K562 (cell line): ENCODE measurements around the gene RTL10. TPM values are rescaled to one million over a fixed set of nuclear protein-coding genes. Genes with fewer than 3 reads are reported as not detected.

Source experiments
- EP400 ChIP-seq: fragments of 450-650 bp; IDR thresholded peaks from 2 replicates; pipeline ENCODE4 v1.6.1; 2017; ENCODE audit warnings: antibody characterized with exemption, mild to moderate bottlenecking, moderate library complexity
- HDAC6 ChIP-seq: IDR thresholded peaks from 2 replicates; pipeline ENCODE4 v1.6.1; 2012; ENCODE audit warnings: low read depth, mild to moderate bottlenecking, control low read depth, inconsistent platforms, low read length, moderate library complexity
- HMGN3 ChIP-seq: IDR thresholded peaks from 2 replicates; pipeline ENCODE4 v1.6.1; 2011; ENCODE audit warnings: borderline replicate concordance, low read depth, mild to moderate bottlenecking, mixed read lengths, low read length; ENCODE audit not compliant: insufficient read length; ENCODE audit errors: extremely low read depth
- MIER1 ChIP-seq: fragments of 450-650 bp; IDR thresholded peaks from 2 replicates; pipeline ENCODE4 v1.6.1; 2016; ENCODE audit warnings: antibody characterized with exemption, mild to moderate bottlenecking, low read depth
- MXI1 ChIP-seq: IDR thresholded peaks from 2 replicates; pipeline ENCODE4 v1.6.1; 2011; ENCODE audit warnings: low read depth, mild to moderate bottlenecking, improper control_type of control experiment, low read length
- NCOA4 ChIP-seq: fragments of 450-650 bp; IDR thresholded peaks from 2 replicates; pipeline ENCODE4 v1.6.1; 2018; ENCODE audit warnings: mild to moderate bottlenecking; ENCODE audit not compliant: partially characterized antibody
- NR2C1 ChIP-seq, 2 experiments: fragments of 450-650 bp; IDR thresholded peaks; 2 replicates each; pipeline ENCODE4 v1.6.1; 2017; ENCODE audit warnings: mild to moderate bottlenecking in 2 of 2, antibody characterized with exemption in 1 of 2, inconsistent platforms in 1 of 2, missing compliant biosample characterization in 1 of 2, missing genetic modification characterization in 1 of 2
- POLR3G ChIP-seq: IDR thresholded peaks from 2 replicates; pipeline ENCODE4 v1.6.1; 2011; ENCODE audit not compliant: insufficient read length, insufficient replicate concordance; ENCODE audit errors: extremely low read depth
- RFX7 ChIP-seq: fragments of 250-450 bp; sonication (Bioruptor Pico); IDR thresholded peaks from 2 replicates; pipeline ENCODE4 v1.5.1; 2021; ENCODE audit warnings: mild to moderate bottlenecking
- SMARCA5 ChIP-seq: fragments of 450-650 bp; IDR thresholded peaks from 2 replicates; pipeline ENCODE4 v1.6.1; 2016
- SRSF7 ChIP-seq: fragments of 200-400 bp; formaldehyde crosslinking; optimal IDR thresholded peaks from 2 replicates; pipeline ENCODE3; 2017; ENCODE audit warnings: mild to moderate bottlenecking, low read depth, low read length
- polyA plus RNA-seq, 8 experiments: library from polyadenylated mRNA; depleted of rRNA in 4 of 8; stranded (reverse) in 5 of 8; unstranded in 3 of 8; fragments of >200 nt; fragmentation: Nextera tagmentation in 2 of 8; fragmentation: Illumina TruSeq in 1 of 8; extraction: Ambion mirVana in 2 of 8; extraction: Trizol in 1 of 8; gene quantifications; 2 replicates each; pipeline versions ENCODE4 v1.2.1 to v1.2.3, GENCODE V29; 2011 to 2014; ENCODE audit warnings: inconsistent platforms in 1 of 8, missing spikeins in 1 of 8
- total RNA-seq, 7 experiments: library from RNA; depleted of rRNA in 6 of 7; stranded (reverse); fragments of >200 nt in 6 of 7; fragmentation: Illumina TruSeq in 2 of 7; extraction: Trizol in 2 of 7; gene quantifications; 2 replicates each; pipeline versions ENCODE4 v1.2.1 to v1.2.3, GENCODE V29; 2011 to 2021; ENCODE audit warnings: low replicate concordance in 1 of 7
- TF ChIP-seq, protein P1 (sequence below): fragments of 250-450 bp; sonication (Bioruptor Pico); IDR thresholded peaks from 2 replicates; pipeline ENCODE4 v1.4.0; 2020; ENCODE audit warnings: mild to moderate bottlenecking, moderate library complexity
- TF ChIP-seq, protein P2 (sequence below): fragments of 450-650 bp; formaldehyde crosslinking; IDR thresholded peaks from 2 replicates; pipeline ENCODE4 v1.4.0; 2020; ENCODE audit warnings: mild to moderate bottlenecking, mixed read lengths
- TF ChIP-seq, protein P3 (sequence below): fragments of 250-450 bp; sonication (Bioruptor Pico); IDR thresholded peaks from 2 replicates; pipeline ENCODE4 v1.5.1; 2021; ENCODE audit warnings: mild to moderate bottlenecking
- TF ChIP-seq, protein P4 (sequence below): fragments of 250-450 bp; sonication (Bioruptor Pico); IDR thresholded peaks from 2 replicates; pipeline ENCODE4 v1.5.0; 2020; ENCODE audit warnings: mild to moderate bottlenecking, borderline replicate concordance
- TF ChIP-seq, protein P5 (sequence below): fragments of 450-650 bp; IDR thresholded peaks from 2 replicates; pipeline ENCODE4 v1.6.1; 2017; ENCODE audit warnings: antibody characterized with exemption

Gene RTL10
- total and polyA plus RNA-seq, 9 of the 15 experiments (the other 6 are each of a cell fraction or from before 2014, with no cell fraction given): 19.8 to 75.5 (median 32.5) TPM

DNA sequence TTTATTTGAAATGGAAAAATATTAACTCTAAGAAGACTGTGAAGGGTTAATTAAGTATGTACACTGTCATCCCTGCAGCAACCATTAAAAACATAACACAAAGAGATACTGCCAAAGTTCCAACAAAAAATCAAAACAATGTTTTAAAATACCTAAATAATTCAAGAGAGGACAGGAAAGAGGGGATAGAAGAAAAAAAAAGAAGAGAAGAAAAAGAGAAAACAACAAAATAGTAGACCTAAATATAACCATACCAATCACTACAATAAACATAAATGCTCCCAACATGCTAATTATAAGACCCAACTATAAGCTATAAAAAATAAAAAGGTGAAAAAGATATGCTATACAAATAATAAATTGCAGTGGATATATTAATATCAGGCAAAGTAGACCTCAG, 20.1 kb downstream of the RTL10 start (continued):
- TF ChIP-seq, protein P1, sequence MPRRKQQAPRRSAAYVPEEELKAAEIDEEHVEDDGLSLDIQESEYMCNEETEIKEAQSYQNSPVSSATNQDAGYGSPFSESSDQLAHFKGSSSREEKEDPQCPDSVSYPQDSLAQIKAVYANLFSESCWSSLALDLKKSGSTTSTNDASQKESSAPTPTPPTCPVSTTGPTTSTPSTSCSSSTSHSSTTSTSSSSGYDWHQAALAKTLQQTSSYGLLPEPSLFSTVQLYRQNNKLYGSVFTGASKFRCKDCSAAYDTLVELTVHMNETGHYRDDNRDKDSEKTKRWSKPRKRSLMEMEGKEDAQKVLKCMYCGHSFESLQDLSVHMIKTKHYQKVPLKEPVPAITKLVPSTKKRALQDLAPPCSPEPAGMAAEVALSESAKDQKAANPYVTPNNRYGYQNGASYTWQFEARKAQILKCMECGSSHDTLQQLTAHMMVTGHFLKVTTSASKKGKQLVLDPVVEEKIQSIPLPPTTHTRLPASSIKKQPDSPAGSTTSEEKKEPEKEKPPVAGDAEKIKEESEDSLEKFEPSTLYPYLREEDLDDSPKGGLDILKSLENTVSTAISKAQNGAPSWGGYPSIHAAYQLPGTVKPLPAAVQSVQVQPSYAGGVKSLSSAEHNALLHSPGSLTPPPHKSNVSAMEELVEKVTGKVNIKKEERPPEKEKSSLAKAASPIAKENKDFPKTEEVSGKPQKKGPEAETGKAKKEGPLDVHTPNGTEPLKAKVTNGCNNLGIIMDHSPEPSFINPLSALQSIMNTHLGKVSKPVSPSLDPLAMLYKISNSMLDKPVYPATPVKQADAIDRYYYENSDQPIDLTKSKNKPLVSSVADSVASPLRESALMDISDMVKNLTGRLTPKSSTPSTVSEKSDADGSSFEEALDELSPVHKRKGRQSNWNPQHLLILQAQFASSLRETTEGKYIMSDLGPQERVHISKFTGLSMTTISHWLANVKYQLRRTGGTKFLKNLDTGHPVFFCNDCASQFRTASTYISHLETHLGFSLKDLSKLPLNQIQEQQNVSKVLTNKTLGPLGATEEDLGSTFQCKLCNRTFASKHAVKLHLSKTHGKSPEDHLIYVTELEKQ: no peak
- TF ChIP-seq HMGN3: no peak
- no peak for TF ChIP-seq SRSF7
- TF ChIP-seq NR2C1 (IDR thresholded peaks at IDR 0.05): no peak
- TF ChIP-seq NR2C1 (tag; IDR thresholded peaks at IDR 0.05): no peak
- TF ChIP-seq HDAC6: no peak
- no peak for TF ChIP-seq POLR3G
- TF ChIP-seq MXI1: no peak
- TF ChIP-seq, protein P2, sequence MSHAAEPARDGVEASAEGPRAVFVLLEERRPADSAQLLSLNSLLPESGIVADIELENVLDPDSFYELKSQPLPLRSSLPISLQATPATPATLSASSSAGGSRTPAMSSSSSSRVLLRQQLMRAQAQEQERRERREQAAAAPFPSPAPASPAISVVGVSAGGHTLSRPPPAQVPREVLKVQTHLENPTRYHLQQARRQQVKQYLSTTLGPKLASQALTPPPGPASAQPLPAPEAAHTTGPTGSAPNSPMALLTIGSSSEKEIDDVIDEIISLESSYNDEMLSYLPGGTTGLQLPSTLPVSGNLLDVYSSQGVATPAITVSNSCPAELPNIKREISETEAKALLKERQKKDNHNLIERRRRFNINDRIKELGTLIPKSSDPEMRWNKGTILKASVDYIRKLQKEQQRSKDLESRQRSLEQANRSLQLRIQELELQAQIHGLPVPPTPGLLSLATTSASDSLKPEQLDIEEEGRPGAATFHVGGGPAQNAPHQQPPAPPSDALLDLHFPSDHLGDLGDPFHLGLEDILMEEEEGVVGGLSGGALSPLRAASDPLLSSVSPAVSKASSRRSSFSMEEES (CRISPR knock-in tag): no peak
- peak; percentile 83 for TF ChIP-seq NCOA4
- TF ChIP-seq, protein P3, sequence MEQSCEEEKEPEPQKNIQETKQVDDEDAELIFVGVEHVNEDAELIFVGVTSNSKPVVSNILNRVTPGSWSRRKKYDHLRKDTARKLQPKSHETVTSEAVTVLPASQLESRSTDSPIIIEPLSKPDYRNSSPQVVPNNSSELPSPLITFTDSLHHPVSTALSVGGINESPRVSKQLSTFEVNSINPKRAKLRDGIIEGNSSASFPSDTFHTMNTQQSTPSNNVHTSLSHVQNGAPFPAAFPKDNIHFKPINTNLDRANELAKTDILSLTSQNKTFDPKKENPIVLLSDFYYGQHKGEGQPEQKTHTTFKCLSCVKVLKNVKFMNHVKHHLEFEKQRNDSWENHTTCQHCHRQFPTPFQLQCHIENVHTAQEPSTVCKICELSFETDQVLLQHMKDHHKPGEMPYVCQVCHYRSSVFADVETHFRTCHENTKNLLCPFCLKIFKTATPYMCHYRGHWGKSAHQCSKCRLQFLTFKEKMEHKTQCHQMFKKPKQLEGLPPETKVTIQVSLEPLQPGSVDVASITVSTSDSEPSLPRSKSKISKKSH (CRISPR knock-in tag): no peak
- peak; percentile 86 for TF ChIP-seq SMARCA5
- TF ChIP-seq, protein P4, sequence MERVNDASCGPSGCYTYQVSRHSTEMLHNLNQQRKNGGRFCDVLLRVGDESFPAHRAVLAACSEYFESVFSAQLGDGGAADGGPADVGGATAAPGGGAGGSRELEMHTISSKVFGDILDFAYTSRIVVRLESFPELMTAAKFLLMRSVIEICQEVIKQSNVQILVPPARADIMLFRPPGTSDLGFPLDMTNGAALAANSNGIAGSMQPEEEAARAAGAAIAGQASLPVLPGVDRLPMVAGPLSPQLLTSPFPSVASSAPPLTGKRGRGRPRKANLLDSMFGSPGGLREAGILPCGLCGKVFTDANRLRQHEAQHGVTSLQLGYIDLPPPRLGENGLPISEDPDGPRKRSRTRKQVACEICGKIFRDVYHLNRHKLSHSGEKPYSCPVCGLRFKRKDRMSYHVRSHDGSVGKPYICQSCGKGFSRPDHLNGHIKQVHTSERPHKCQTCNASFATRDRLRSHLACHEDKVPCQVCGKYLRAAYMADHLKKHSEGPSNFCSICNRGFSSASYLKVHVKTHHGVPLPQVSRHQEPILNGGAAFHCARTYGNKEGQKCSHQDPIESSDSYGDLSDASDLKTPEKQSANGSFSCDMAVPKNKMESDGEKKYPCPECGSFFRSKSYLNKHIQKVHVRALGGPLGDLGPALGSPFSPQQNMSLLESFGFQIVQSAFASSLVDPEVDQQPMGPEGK (CRISPR knock-in tag): no peak
- TF ChIP-seq, protein P5, sequence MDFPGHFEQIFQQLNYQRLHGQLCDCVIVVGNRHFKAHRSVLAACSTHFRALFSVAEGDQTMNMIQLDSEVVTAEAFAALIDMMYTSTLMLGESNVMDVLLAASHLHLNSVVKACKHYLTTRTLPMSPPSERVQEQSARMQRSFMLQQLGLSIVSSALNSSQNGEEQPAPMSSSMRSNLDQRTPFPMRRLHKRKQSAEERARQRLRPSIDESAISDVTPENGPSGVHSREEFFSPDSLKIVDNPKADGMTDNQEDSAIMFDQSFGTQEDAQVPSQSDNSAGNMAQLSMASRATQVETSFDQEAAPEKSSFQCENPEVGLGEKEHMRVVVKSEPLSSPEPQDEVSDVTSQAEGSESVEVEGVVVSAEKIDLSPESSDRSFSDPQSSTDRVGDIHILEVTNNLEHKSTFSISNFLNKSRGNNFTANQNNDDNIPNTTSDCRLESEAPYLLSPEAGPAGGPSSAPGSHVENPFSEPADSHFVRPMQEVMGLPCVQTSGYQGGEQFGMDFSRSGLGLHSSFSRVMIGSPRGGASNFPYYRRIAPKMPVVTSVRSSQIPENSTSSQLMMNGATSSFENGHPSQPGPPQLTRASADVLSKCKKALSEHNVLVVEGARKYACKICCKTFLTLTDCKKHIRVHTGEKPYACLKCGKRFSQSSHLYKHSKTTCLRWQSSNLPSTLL: peak; percentile 54; the same call in 1 of the 2 replicates
- TF ChIP-seq EP400: 0 out of 2 replicates have a peak, but pooled peaks have one; percentile 31
- TF ChIP-seq MIER1: peak; percentile 32; the same call in 1 of the 2 replicates
- TF ChIP-seq RFX7 (CRISPR knock-in tag): no peak
